HCT116 (cell line): ENCODE data around the gene IRF9. TPM values are rescaled to one million over a fixed set of nuclear protein-coding genes. Genes with fewer than 3 reads are reported as not detected.

ENCODE experiments used
- ATAC-seq: fragments of 200-7000 bp; cut with Tn5 transposase; 2 replicates; pipeline ENCODE4 v1.9.1; 2020; ENCODE audit warnings: mild to moderate bottlenecking, moderate library complexity
- BruUV-seq: library from RNA; stranded (reverse); fragments of 400-500 nt; replicated peaks from 2 replicates; lab custom pipeline; 2021; lab: Mats Ljungman, UMichigan
- CTCF ChIA-PET: fragments of 300-600 bp; sonication (Branson Sonifier 250); formaldehyde crosslinking; loops from one replicate; lab custom pipeline; 2021; ENCODE audit warnings: antibody characterized with exemption; lab: Charles Lee
- POLR2A ChIA-PET: fragments of 300-600, 350-600 bp; sonication (Branson Sonifier 250); formaldehyde crosslinking; loops from one replicate; lab custom pipeline; 2021; ENCODE audit warnings: antibody characterized with exemption; lab: Charles Lee
- RAD21 ChIA-PET, 2 experiments: fragments of 300-600 bp; sonication (Branson Sonifier 250); formaldehyde crosslinking; loops; one replicate each; lab custom pipeline; 2023; ENCODE audit warnings: low total read pairs in 2 of 2; ENCODE audit not compliant: uncharacterized antibody in 2 of 2, unreplicated experiment in 2 of 2, low non-redundant PET in 1 of 2; lab: Charles Lee
- DNase-seq: peaks from one replicate; pipeline ENCODE4 v3.0.0-alpha.2; 2010; ENCODE audit warnings: low read depth, low spot score
- H2AFZ ChIP-seq: fragments of 200-600 bp; shearing (Covaris generic), sonication (generic); 2 replicates; pipeline ENCODE4 v1.6.1; 2017; ENCODE audit warnings: low read depth, mixed run types, mixed read lengths, antibody characterized with exemption, low read length; ENCODE audit not compliant: poor library complexity, severe bottlenecking
- H3K27ac ChIP-seq: 2 replicates; pipeline ENCODE4 v1.5.1; 2012; ENCODE audit warnings: low read depth, low read length
- H3K27me3 ChIP-seq: fragments of 200-600 bp; sonication (generic); 2 replicates; pipeline ENCODE4 v1.6.1; 2016; ENCODE audit warnings: mixed run types, low read length, mixed read lengths; ENCODE audit not compliant: insufficient read depth
- H3K36me3 ChIP-seq, 2 experiments: fragments of 200-500 bp in 1 of 2; fragments of 200-600 bp in 1 of 2; sonication (Bioruptor generic) in 1 of 2; sonication (generic) in 1 of 2; 2 replicates each; pipeline versions ENCODE4 v1.5.1 to v1.6.1; 2014 to 2016; ENCODE audit warnings: low read length in 2 of 2, inconsistent platforms in 1 of 2, mixed read lengths in 1 of 2, mixed run types in 1 of 2; ENCODE audit not compliant: insufficient read depth in 2 of 2, control insufficient read depth in 1 of 2
- H3K4me1 ChIP-seq, 2 experiments: fragments of 200-600 bp in 1 of 2; sonication (generic) in 1 of 2; 2 replicates each; pipeline versions ENCODE4 v1.5.1 to v1.6.1; 2012 to 2017; ENCODE audit warnings: low read length in 2 of 2, inconsistent platforms in 1 of 2, mild to moderate bottlenecking in 1 of 2, mixed read lengths in 1 of 2, mixed run types in 1 of 2, moderate library complexity in 1 of 2; ENCODE audit not compliant: insufficient read depth in 2 of 2, control insufficient read depth in 1 of 2
- H3K4me2 ChIP-seq: fragments of 200-600 bp; sonication (generic); 2 replicates; pipeline ENCODE4 v1.6.1; 2017; ENCODE audit warnings: mixed run types, low read length, mixed read lengths
- H3K4me3 ChIP-seq, 2 experiments: fragments of 200-600 bp in 1 of 2; sonication (generic) in 1 of 2; replicated peaks in 1 of 2; 2 replicates each; pipeline ENCODE4 v1.5.1; 2011 to 2016; ENCODE audit warnings: low read length in 2 of 2, control low read depth in 1 of 2, low read depth in 1 of 2, mild to moderate bottlenecking in 1 of 2, mixed read lengths in 1 of 2, mixed run types in 1 of 2
- H3K79me2 ChIP-seq: fragments of 200-600 bp; sonication (generic); 2 replicates; pipeline ENCODE4 v1.6.1; 2017; ENCODE audit warnings: mild to moderate bottlenecking, mixed run types, low read length, moderate library complexity, mixed read lengths; ENCODE audit not compliant: insufficient read depth
- H3K9ac ChIP-seq: fragments of 200-600 bp; sonication (generic); 2 replicates; pipeline ENCODE4 v1.6.1; 2016; ENCODE audit warnings: low read length, mixed read lengths
- H3K9me2 ChIP-seq: fragments of 200-600 bp; sonication (generic), shearing (Covaris generic); 2 replicates; pipeline ENCODE4 v1.6.1; 2017; ENCODE audit warnings: mixed run types, mild to moderate bottlenecking, moderate library complexity; ENCODE audit not compliant: insufficient read depth
- H3K9me3 ChIP-seq, 2 experiments: fragments of 200-500 bp in 1 of 2; fragments of 200-600 bp in 1 of 2; sonication (Bioruptor generic) in 1 of 2; sonication (generic) in 1 of 2; 2 replicates each; pipeline ENCODE4 v1.6.1; 2014 to 2017; ENCODE audit warnings: low read length in 2 of 2, mixed read lengths in 2 of 2, inconsistent platforms in 1 of 2, low read depth in 1 of 2, mild to moderate bottlenecking in 1 of 2, mixed run types in 1 of 2, moderate library complexity in 1 of 2; ENCODE audit not compliant: control insufficient read depth in 1 of 2, insufficient read depth in 1 of 2
- H4K20me1 ChIP-seq: fragments of 200-600 bp; sonication (generic), shearing (Covaris generic); 2 replicates; pipeline ENCODE4 v1.6.1; 2017; ENCODE audit warnings: mixed run types, mild to moderate bottlenecking, moderate library complexity; ENCODE audit not compliant: insufficient read depth
- ATF3 ChIP-seq: IDR thresholded peaks from 2 replicates; pipeline ENCODE4 v1.6.1; 2012
- CBX3 ChIP-seq: IDR thresholded peaks from 2 replicates; pipeline ENCODE4 v1.6.1; 2012; ENCODE audit warnings: low read depth
- CEBPB ChIP-seq: IDR thresholded peaks from 2 replicates; pipeline ENCODE4 v1.6.1; 2012; ENCODE audit warnings: low read depth
- EGR1 ChIP-seq: IDR thresholded peaks from 2 replicates; pipeline ENCODE4 v1.6.1; 2012; ENCODE audit warnings: low read depth
- JUND ChIP-seq: IDR thresholded peaks from 2 replicates; pipeline ENCODE4 v1.6.1; 2012
- MAX ChIP-seq: IDR thresholded peaks from 2 replicates; pipeline ENCODE4 v1.6.1; 2012
- POLR2AphosphoS5 ChIP-seq: IDR thresholded peaks from 2 replicates; pipeline ENCODE4 v1.6.1; 2011; ENCODE audit warnings: mild to moderate bottlenecking, low read depth, low read length, moderate library complexity
- REST ChIP-seq: IDR thresholded peaks from 2 replicates; pipeline ENCODE4 v1.6.1; 2012; ENCODE audit warnings: low read depth
- SIN3A ChIP-seq: IDR thresholded peaks from 2 replicates; pipeline ENCODE4 v1.6.1; 2012; ENCODE audit warnings: low read depth
- SP1 ChIP-seq: IDR thresholded peaks from 2 replicates; pipeline ENCODE4 v1.6.1; 2012; ENCODE audit warnings: low read depth
- SRF ChIP-seq: IDR thresholded peaks from 2 replicates; pipeline ENCODE4 v1.6.1; 2012; ENCODE audit warnings: low read depth
- TCF7L2 ChIP-seq: IDR thresholded peaks from 2 replicates; pipeline ENCODE4 v1.7.0; 2011; ENCODE audit warnings: borderline replicate concordance, inconsistent platforms; ENCODE audit not compliant: insufficient read depth, insufficient read length; ENCODE audit errors: extremely low read depth
- ZBTB33 ChIP-seq: IDR thresholded peaks from 2 replicates; pipeline ENCODE4 v1.6.1; 2011; ENCODE audit warnings: mild to moderate bottlenecking, low read length, moderate library complexity; ENCODE audit not compliant: insufficient replicate concordance; ENCODE audit errors: extremely low read depth
- ZFX ChIP-seq: fragments of 450-650 bp; IDR thresholded peaks from 2 replicates; pipeline ENCODE4 v1.6.1; 2017
- intact Hi-C: fragments of 100-400 bp; cut with micrococcal nuclease; formaldehyde crosslinking; loops from 2 replicates; pipeline ENCODE4 v1.10.0; 2022
- total RNA-seq: library from RNA; stranded (reverse); gene quantifications from one replicate; pipeline ENCODE4 v1.2.1, GENCODE V29; 2021; ENCODE audit not compliant: unreplicated experiment

The IRF9 gene
- total RNA-seq, 1 experiment from 2014 or later = 21.7 TPM

- no peaks in the 10 kb centered on the region for H3K9me3 ChIP-seq
- BruUV-seq = TSS peak; percentile 93
- peak overlapping the region; percentile 97 for H3K27ac ChIP-seq
- H3K9me2 ChIP-seq = no peaks in the 10 kb centered on the region
- TF ChIP-seq EGR1 (no peak), TCF7L2 (no peak), REST (no peak), JUND (no peak), CEBPB (no peak), SRF (no peak), SP1 (no peak), POLR2AphosphoS5 (no peak), MAX (no peak), CBX3 (no peak), SIN3A (no peak), ATF3 (no peak), ZBTB33 (no peak), ZFX (no peak)
- RAD21 ChIA-PET = interaction anchor here (0.6 to 1.7 kb wide), 2 partner anchors 14 to 23 kb away, joined by 3 to 5 read pairs; partner anchors contain the start of gene PSME1 (in 1 of the 2)
- no peak overlapping the region for H2AFZ ChIP-seq
- H3K4me3 ChIP-seq = peak overlapping the region; percentile 86 to 92
- no peak; the same call in 1 of the 2 replicates for ATAC-seq
- no peaks in the 10 kb centered on the region for H3K27me3 ChIP-seq
- CTCF ChIA-PET = interaction anchor here (1.2 to 2.1 kb wide), 3 partner anchors 9 to 55 kb away, joined by 3 to 11 read pairs (median 3); partner anchors contain the start of gene PSME1
- peak overlapping the region; percentile 84 for H3K9ac ChIP-seq
- intact Hi-C loops = loop anchor here (5.0 kb wide), 1 partner anchor 99 kb away; the partner anchor contains the start of gene CHMP4A
- peaks cover 14% of the 10 kb centered on the region; the same call in 1 of the 2 replicates for H3K79me2 ChIP-seq
- no peak for DNase-seq
- no peaks in the 10 kb centered on the region for H4K20me1 ChIP-seq
- H3K4me1 ChIP-seq = peaks cover 8 to 25% of the 10 kb centered on the region in 2 experiments; a peak in 3 of 4 replicates
- H3K4me2 ChIP-seq = peak overlapping the region; percentile 95
- peaks cover 0 to 6% of the 10 kb centered on the region in 2 experiments; a peak in 1 of 4 replicates for H3K36me3 ChIP-seq
- POLR2A ChIA-PET = interaction anchor here (0.8 to 2.6 kb wide), 9 partner anchors 9 to 184 kb away, joined by 3 to 49 read pairs (median 8); partner anchors contain the start of genes EMC9, FITM1, IRF9 and PCK2
Measured at GRCh38 chr14:24113379-24113800, 47.7 kb upstream of the IRF9 start.
